ENCODE data around the gene MACROD2.

The MACROD2 gene

GRCh38 chr20:14413835-14414234 is 418.5 kb downstream of the MACROD2 start:
- H3K4me3 ChIP-seq (ENCODE audit: low read length): no peak overlapping the region
- no peak for DNase-seq (ENCODE audit: low read depth)
- TF ChIP-seq CTCF (conservative IDR thresholded peaks at IDR 0.05; ENCODE audit: low read depth, low read length): no peak

- no peak overlapping the region for H3K4me3 ChIP-seq (ENCODE audit: low read length)
- DNase-seq (ENCODE audit: low read depth): no peak
- no peak for TF ChIP-seq CTCF (conservative IDR thresholded peaks at IDR 0.05; ENCODE audit: low read depth, low read length)
These were observed 419.2 kb downstream of the MACROD2 start for GRCh38 chr20:14414560-14414959.

- peak; percentile 43 for DNase-seq (ENCODE audit: low read depth)
- no peak overlapping the region for H3K4me3 ChIP-seq (ENCODE audit: low read length)
- TF ChIP-seq CTCF (conservative IDR thresholded peaks at IDR 0.05; ENCODE audit: low read depth, low read length): no peak
These were observed 420.2 kb downstream of the MACROD2 start for GRCh38 chr20:14415467-14415866.

GRCh38 chr20:14418376-14418775 is 423.1 kb downstream of the MACROD2 start:
- H3K4me3 ChIP-seq (ENCODE audit: low read length): no peak overlapping the region
- TF ChIP-seq CTCF (conservative IDR thresholded peaks at IDR 0.05; ENCODE audit: low read depth, low read length): no peak
- DNase-seq (ENCODE audit: low read depth): no peak

GRCh38 chr20:14422892-14423291 is 427.6 kb downstream of the MACROD2 start:
- DNase-seq (ENCODE audit: low read depth): no peak
- no peak for TF ChIP-seq CTCF (conservative IDR thresholded peaks at IDR 0.05; ENCODE audit: low read depth, low read length)
- H3K4me3 ChIP-seq (ENCODE audit: low read length): no peak overlapping the region

- TF ChIP-seq CTCF (conservative IDR thresholded peaks at IDR 0.05; ENCODE audit: low read depth, low read length): no peak
- no peak for DNase-seq (ENCODE audit: low read depth)
- H3K4me3 ChIP-seq (ENCODE audit: low read length): no peak overlapping the region
These were observed 436.3 kb downstream of the MACROD2 start for GRCh38 chr20:14431568-14431967.

- TF ChIP-seq CTCF (conservative IDR thresholded peaks at IDR 0.05; ENCODE audit: low read depth, low read length): no peak
- no peak for DNase-seq (ENCODE audit: low read depth)
- H3K4me3 ChIP-seq (ENCODE audit: low read length): no peak overlapping the region
These were observed 436.8 kb downstream of the MACROD2 start for GRCh38 chr20:14432085-14432484.

All from retinal pigment epithelial cell (primary cell).